ENCODE results near the gene ZFP62. TPM values are rescaled to one million over a fixed set of nuclear protein-coding genes. Genes with fewer than 3 reads are reported as not detected.
A peak's percentile ranks its signal among the peaks of the same experiment; 100 is the strongest.

ZFP62 gene
- total RNA-seq, 1 donor from 2014 or later = 27.0 TPM

DNA sequence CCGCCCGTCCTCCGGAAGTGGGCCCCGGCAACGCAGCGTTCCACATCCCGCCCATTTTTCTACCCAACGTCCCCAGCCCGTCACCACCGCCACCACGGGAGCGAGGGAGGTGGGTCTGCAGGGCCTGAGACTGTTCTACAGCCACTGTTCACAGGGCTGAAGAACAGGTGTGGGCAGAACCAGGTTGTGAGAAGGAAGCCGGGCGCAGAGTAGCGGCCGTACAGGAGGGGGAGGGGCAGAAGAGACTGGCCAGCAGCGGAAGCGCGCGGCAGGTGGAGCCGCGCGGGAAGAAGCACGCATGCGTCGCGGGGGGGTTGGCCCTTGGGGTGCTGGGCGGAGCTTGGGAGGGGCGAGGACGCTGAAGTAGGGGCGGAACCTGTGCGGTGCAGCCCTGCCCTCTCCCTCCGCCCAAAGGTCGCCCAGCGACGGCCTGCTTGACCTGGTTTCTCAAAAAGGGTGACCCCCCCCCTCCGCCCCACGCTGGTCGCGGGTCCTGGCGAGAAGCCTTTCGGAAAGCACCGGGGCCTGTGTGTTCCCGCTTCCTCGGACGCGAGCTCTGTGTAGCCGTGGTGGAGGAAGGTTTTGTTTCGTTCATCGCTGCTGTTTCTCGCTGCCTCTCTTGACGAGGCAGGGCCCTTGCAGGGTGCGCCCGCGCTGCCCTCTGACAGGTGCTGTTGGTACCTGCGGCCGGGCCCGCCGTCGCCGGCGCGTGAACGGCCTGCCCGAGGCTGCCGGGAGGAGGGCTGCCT is 50.7 kb downstream of the ZFP62 start:
- TF ChIP-seq, protein P1, sequence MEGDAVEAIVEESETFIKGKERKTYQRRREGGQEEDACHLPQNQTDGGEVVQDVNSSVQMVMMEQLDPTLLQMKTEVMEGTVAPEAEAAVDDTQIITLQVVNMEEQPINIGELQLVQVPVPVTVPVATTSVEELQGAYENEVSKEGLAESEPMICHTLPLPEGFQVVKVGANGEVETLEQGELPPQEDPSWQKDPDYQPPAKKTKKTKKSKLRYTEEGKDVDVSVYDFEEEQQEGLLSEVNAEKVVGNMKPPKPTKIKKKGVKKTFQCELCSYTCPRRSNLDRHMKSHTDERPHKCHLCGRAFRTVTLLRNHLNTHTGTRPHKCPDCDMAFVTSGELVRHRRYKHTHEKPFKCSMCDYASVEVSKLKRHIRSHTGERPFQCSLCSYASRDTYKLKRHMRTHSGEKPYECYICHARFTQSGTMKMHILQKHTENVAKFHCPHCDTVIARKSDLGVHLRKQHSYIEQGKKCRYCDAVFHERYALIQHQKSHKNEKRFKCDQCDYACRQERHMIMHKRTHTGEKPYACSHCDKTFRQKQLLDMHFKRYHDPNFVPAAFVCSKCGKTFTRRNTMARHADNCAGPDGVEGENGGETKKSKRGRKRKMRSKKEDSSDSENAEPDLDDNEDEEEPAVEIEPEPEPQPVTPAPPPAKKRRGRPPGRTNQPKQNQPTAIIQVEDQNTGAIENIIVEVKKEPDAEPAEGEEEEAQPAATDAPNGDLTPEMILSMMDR (IDR thresholded peaks at IDR 0.05; ENCODE audit: partially characterized antibody, unreplicated experiment) = no peak
- Mint-ChIP-seq H3K27ac (ENCODE audit: unreplicated experiment) (peak overlapping the region; percentile 92), H3K4me3 (ENCODE audit: unreplicated experiment) (peak overlapping the region; percentile 94), H3K36me3 (ENCODE audit: unreplicated experiment) (no peaks in the 10 kb centered on the region), H3K27me3 (ENCODE audit: unreplicated experiment) (peaks cover 2% of the 10 kb centered on the region), H3K9me3 (ENCODE audit: unreplicated experiment) (peaks cover 10% of the 10 kb centered on the region), H3K4me1 (ENCODE audit: low read depth, unreplicated experiment) (peaks cover 54% of the 10 kb centered on the region)
- DNase-seq = peak; percentile 96

DNA sequence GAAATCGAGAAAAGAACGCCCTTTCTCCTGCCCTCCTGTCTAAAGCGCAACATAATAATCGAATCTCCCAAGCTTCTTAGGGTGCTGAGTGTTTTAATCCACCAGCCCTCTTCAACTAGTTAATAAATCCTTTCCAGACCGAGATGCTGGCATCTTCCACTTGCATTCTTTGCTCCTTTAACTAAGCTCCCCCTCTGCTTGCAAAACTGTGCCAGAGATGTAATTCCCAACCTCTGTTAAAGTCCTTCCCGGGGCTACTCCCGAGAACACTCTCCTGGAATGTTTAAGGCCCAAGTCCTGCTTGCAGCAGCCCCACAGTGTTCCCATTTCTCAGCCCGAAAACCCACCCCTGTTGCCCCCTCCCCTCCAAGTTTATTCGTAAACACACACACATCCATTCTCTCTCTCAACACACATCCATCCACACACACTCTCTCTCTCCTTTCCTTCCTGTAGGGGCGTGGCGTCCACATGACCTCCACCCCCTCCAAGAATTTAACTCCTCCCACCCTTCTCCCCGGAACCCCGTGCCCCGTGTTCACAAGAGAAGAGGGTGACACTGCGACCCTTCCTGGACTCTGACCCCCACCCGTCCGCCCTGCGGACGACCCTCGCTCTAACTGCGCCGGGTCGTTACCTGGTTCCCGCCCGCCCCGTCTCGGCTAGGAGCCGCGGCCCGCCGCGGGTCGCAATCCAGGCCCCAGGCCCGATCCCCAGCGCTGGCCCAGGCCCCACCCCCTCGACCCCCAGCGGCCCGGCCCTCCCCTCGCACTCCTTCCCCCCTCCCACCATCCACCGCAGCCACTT is 51.5 kb downstream of the ZFP62 start:
- Mint-ChIP-seq H3K27me3 (ENCODE audit: unreplicated experiment) (peaks cover 4% of the 10 kb centered on the region), H3K4me1 (ENCODE audit: low read depth, unreplicated experiment) (peaks cover 57% of the 10 kb centered on the region), H3K9me3 (ENCODE audit: unreplicated experiment) (peaks cover 13% of the 10 kb centered on the region), H3K27ac (ENCODE audit: unreplicated experiment) (peak overlapping the region; percentile 92), H3K4me3 (ENCODE audit: unreplicated experiment) (peak overlapping the region; percentile 94), H3K36me3 (ENCODE audit: unreplicated experiment) (no peaks in the 10 kb centered on the region)
- TF ChIP-seq, protein P1 (IDR thresholded peaks at IDR 0.05; ENCODE audit: partially characterized antibody, unreplicated experiment) = no peak
- peak; percentile 94 for DNase-seq

DNA sequence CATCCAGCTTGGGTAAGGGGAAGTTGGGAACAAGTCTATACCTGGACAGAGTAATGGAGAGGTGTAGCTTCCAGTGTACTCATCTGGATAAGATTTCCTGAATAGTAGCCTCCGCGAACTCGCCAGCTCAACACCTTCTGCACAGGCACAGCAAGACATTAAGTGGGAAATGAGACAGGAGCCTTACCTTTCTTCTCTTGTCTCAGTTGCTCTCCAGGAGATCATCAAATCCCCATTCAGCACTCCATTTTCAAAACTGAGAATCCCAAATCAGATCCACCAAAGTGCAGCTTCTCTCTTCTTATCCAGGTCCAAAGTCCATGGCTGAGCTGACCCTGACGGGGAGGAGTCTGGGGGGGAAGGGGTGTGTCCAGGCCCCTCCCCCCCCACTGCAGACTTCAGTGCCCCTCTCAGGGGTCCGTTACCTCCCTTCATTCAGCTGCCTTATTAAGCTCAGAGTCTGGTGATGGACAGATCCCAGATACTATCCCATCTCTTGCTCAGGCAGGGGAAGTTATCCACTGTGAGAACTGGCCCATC is 52.5 kb downstream of the ZFP62 start:
- peaks cover 53% of the 10 kb centered on the region for H3K4me1 Mint-ChIP-seq (ENCODE audit: low read depth, unreplicated experiment)
- peak overlapping the region; percentile 23 for H3K27ac Mint-ChIP-seq (ENCODE audit: unreplicated experiment)
- DNase-seq = no peak
- peaks cover 13% of the 10 kb centered on the region for H3K9me3 Mint-ChIP-seq (ENCODE audit: unreplicated experiment)
- TF ChIP-seq, protein P1 (IDR thresholded peaks at IDR 0.05; ENCODE audit: partially characterized antibody, unreplicated experiment) = no peak
- peaks cover 4% of the 10 kb centered on the region for H3K27me3 Mint-ChIP-seq (ENCODE audit: unreplicated experiment)
- H3K4me3 Mint-ChIP-seq (ENCODE audit: unreplicated experiment) = peak overlapping the region; percentile 85
- H3K36me3 Mint-ChIP-seq (ENCODE audit: unreplicated experiment) = no peaks in the 10 kb centered on the region

DNA sequence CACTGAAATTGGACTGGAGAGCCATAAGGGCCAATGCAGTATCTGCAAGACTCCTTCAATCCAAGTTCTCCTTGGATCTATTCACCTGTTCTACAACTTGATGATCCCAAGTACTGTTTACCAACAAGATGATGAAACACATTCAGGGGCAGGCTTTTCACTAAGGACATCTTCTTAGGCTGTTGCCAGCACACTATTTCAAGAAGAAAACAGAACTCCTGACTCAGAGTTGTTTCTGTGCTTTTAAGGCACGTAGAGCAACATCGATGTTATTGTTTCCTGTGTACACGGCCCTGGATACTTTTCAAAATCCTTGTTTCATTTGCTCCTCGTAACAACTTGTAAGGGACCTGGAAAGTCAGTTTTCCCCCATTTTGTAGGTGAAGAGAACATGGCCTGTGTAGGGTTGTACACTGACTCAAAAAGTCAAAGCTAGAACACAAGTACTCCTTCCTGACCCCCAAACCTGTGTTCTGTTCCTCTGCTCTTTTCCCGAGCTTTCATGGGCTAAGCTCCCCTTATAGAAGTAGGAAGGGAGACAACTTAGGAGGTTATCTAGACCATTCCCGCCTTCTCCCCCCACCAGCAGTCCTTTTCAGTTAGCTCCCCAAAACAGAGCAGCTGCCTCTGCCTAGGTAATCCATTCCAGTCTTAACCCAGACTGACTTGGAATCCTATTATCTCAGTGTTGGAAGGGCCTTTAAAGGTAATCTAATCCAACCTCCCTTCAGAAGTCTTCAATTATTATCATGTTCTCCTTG is 53.2 kb downstream of the ZFP62 start:
- Mint-ChIP-seq H3K4me1 (ENCODE audit: low read depth, unreplicated experiment) (peaks cover 53% of the 10 kb centered on the region), H3K9me3 (ENCODE audit: unreplicated experiment) (peaks cover 13% of the 10 kb centered on the region)
- TF ChIP-seq, protein P1 (IDR thresholded peaks at IDR 0.05; ENCODE audit: partially characterized antibody, unreplicated experiment) = no peak

More for the DNA sequence above, 53.2 kb downstream of the ZFP62 start:
- peak overlapping the region; percentile 74 for H3K4me3 Mint-ChIP-seq (ENCODE audit: unreplicated experiment)
- no peak for DNase-seq
- peak overlapping the region; percentile 93 for H3K27ac Mint-ChIP-seq (ENCODE audit: unreplicated experiment)
- H3K27me3 Mint-ChIP-seq (ENCODE audit: unreplicated experiment) = peaks cover 4% of the 10 kb centered on the region
- no peaks in the 10 kb centered on the region for H3K36me3 Mint-ChIP-seq (ENCODE audit: unreplicated experiment)

Data from glutamatergic neuron (in vitro differentiated cells).